ENCODE data around the gene PRELID1.
"Not testable (repeated sequence)": the region's sequence is repeated elsewhere in the genome, so short reads cannot be mapped to it uniquely, and the experiment has no call there.

PRELID1 gene

GRCh38 chr5:177303121-177303924, at the start of gene PRELID1, which contains the start of gene RAB24:
PRELID1 (plus strand) TSS chr5:177303799; CDS start chr5:177303986, 187 bp downstream.
RAB24 (minus strand) TSS chr5:177303719; CDS start chr5:177303288, 431 bp downstream.
- no peak for TF ChIP-seq ZNF274 (IDR thresholded peaks at IDR 0.05; ENCODE audit: low read depth, low read length)
- peak within 1 kb of the TSS; percentile 73 for H3K4me3 ChIP-seq (ENCODE audit: low read length)

GRCh38 chr5:177256296-177256695, 47.3 kb upstream of the PRELID1 start:
- TF ChIP-seq ZNF274 (IDR thresholded peaks at IDR 0.05; ENCODE audit: low read depth, low read length) = no peak
- H3K4me3 ChIP-seq (ENCODE audit: low read length) = no peak overlapping the region

- not testable (repeated sequence) for H3K4me3 ChIP-seq (ENCODE audit: low read length)
These were observed 44.9 kb upstream of the PRELID1 start for GRCh38 chr5:177258711-177259110.

DNA sequence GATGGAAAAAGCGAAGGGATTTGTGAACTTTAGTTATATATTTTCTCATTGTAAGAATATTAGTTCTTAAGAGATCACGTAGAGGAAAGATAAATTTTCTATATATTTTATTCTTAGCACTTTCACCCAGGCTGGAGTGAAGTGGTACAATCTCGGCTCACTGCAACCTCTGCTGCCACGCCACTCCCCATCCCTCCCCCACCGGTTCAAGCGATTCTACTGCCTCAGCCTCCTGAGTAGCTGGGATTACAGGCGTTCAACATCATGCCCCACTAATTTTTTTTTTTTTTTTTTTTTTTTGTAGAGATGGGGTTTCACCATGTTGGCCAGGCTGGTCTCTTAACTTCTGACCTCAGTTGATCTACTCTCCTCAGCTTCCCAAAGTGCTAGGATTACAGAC, 42.6 kb upstream of the PRELID1 start:
- H3K4me3 ChIP-seq (ENCODE audit: low read length) = no peak overlapping the region
- no peak for TF ChIP-seq ZNF274 (IDR thresholded peaks at IDR 0.05; ENCODE audit: low read depth, low read length)

DNA sequence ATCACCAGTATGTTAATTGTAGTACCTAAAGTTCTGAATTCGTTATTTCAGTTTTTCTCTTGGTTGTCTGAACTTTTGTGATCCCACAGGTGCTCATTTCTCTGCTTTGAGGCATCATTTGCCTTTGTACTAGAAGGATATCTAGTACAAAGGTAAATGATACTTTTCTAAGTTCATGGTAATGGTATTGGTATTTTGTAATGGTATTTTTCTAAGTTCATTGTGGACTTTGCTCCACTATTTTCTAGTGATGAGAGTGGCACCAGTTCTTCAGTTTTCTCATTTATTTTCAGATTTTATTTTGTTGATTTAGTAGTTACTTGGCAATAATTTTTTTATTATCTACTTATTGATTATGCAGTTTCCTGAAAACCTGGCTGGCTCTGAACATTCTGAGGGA, 42.1 kb upstream of the PRELID1 start:
- H3K4me3 ChIP-seq (ENCODE audit: low read length) = no peak overlapping the region
- TF ChIP-seq ZNF274 (IDR thresholded peaks at IDR 0.05; ENCODE audit: low read depth, low read length) = no peak

DNA sequence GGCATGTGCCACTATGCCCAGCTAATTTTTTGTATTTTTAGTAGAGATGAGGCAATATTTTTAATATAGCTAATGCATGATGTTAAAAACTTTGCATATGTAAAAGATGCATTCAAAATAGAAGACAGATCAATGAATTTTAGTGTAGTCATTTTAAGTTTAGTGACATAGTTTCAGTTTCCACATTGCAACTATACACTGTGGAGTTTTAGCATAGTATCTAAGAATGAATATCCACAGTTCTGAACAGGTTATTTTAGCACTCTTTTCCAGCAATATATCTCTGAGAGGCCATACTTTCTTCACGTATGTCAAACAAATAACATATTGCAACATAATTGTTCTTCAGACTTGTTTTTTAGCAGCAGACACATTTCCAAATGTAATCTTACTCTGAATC, 39.4 kb upstream of the PRELID1 start:
- no peak overlapping the region for H3K4me3 ChIP-seq (ENCODE audit: low read length)
- TF ChIP-seq ZNF274 (IDR thresholded peaks at IDR 0.05; ENCODE audit: low read depth, low read length) = no peak

DNA sequence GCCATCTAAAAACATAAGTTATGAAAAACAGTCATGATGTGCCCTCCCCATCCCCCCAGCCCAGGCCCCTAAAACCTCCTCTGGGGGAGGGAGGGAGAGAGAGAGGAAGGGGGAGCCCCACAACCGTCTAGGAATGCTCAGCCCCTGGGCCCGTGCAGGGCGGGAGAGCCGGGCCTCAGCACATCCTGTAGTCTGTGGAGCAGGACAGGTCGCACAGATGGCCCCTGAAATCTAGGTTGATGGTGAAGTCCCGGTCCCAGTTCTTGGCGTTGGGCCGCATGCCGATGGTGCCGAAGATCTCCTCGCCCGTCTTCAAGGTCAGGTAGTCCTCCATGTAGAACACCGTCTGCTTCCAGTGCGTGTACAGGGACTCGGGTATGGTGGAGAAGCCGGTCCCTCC, 38.2 kb upstream of the PRELID1 start:
- TF ChIP-seq ZNF274 (IDR thresholded peaks at IDR 0.05; ENCODE audit: low read depth, low read length) = no peak

DNA sequence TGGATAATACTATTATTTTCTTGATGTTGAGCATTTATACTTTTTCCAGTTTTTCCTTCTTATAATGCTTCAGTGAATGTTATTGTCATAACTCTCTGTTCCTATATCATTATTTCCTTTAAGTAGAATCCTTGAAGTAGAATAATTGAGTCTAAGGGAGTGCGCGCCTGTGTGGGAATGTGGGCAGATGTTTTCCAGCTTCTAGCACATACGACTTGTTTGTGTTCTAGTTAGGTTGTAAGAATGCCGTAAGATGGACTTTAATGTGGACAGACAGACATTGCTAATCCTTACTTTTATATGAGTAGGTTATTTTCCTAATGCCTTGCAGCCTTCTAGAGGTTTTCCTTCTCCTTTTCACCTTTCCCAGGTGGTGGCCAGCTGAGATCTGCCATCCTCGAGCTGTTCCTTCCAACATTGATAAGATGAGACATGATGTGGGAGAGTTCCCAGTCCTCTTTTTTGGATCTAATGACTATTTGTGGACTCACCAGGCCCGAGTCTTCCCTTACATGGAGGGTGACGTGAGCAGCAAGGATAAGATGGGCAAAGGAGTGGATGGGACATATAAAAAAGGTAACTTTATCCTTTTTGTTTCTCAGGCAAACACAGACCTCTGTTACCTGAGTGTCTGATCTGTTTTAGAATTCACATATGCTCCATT, 34.2 kb upstream of the PRELID1 start:
- no peak overlapping the region for H3K4me3 ChIP-seq (ENCODE audit: low read length)
- TF ChIP-seq ZNF274 (IDR thresholded peaks at IDR 0.05; ENCODE audit: low read depth, low read length) = no peak

More for the DNA sequence above, 38.2 kb upstream of the PRELID1 start:
- H3K4me3 ChIP-seq (ENCODE audit: low read length) = no peak overlapping the region

GRCh38 chr5:177269976-177270375, 33.6 kb upstream of the PRELID1 start:
- H3K4me3 ChIP-seq (ENCODE audit: low read length) = no peak overlapping the region
- TF ChIP-seq ZNF274 (IDR thresholded peaks at IDR 0.05; ENCODE audit: low read depth, low read length) = no peak

DNA sequence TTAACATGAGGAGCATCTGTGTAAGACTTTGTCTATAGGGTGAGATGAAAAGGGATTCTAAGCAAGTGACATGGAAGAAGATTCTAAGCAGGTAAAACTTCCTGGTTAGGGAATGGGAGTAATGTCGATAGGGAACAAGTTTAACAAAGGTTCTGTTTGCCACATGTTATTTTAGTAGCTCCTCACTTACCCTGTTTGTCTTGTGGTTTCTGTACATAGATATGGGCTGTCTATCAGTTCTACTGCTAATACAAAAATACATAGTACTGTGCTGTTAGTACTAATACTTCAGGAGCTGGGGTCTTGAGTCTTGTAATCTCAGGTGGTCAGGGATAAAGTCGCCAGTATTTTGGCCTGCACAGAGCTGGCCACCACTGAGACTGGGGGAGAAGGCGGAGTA, 32.9 kb upstream of the PRELID1 start:
- H3K4me3 ChIP-seq (ENCODE audit: low read length) = no peak overlapping the region
- TF ChIP-seq ZNF274 (IDR thresholded peaks at IDR 0.05; ENCODE audit: low read depth, low read length) = no peak

DNA sequence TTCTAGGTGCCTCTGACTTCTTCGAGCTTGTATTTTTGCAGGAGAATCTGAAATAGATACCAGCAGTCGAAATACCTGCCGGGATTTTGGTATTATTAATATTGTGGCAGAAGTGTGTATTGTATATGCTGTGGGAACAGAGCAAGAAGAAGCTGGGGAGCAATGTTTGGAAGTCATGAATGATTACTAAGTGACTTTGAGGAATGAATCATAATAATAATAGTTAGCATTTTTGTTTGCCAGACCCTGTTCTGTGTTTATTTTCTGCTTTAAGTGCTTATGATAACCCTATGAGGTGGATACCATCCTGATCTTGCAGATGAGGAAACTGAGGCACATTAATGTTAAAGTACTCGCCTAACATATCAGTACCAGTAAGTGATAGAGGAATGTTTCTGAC, 32.5 kb upstream of the PRELID1 start:
- TF ChIP-seq ZNF274 (IDR thresholded peaks at IDR 0.05; ENCODE audit: low read depth, low read length) = no peak
- no peak overlapping the region for H3K4me3 ChIP-seq (ENCODE audit: low read length)

DNA sequence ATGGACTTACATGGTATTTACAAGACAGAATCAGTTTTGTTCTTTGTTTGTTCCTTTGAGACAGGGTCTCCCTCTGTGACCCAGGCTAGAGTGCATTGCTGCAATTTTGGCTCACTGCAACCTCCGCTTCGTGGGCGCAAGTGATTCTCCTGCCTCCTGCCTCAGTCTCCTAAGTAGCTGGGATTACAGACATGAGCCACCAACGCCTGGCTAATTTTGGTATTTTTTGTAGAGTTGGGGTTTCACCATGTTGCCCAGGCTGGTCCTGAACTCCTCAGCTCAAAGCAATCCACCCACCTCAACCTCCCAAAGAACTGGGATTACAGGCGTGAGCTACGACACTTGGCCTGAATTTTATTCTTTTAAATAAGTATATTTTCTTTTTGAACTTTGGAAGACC, 27.7 kb upstream of the PRELID1 start:
- TF ChIP-seq ZNF274 (IDR thresholded peaks at IDR 0.05; ENCODE audit: low read depth, low read length) = no peak
- H3K4me3 ChIP-seq (ENCODE audit: low read length) = no peak overlapping the region

DNA sequence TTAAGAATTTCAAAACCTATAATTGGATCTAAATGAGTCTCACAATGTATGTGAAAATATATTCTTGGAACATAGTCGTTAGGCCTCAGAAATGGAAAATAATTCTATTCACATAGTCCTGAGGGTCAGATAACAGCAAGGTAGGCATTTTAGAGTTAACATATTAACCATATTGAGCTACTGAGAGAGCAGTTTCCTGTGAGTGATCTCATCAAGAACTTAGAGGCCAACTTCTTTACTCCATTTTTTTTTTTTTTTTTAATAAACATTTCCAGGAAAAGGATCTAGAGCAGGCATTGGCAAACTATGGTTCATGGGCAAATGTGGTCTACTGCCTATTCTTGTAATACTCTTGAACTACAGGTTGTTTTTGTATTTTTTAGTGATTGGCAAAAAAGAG, 26.7 kb upstream of the PRELID1 start:
- TF ChIP-seq ZNF274 (IDR thresholded peaks at IDR 0.05; ENCODE audit: low read depth, low read length) = no peak
- no peak overlapping the region for H3K4me3 ChIP-seq (ENCODE audit: low read length)

- no peak overlapping the region for H3K4me3 ChIP-seq (ENCODE audit: low read length)
- no peak for TF ChIP-seq ZNF274 (IDR thresholded peaks at IDR 0.05; ENCODE audit: low read depth, low read length)
These were observed 15.4 kb upstream of the PRELID1 start for GRCh38 chr5:177288191-177288590.

Data from GM08714 (cell line).